Activated naive CD8-positive, alpha-beta T cell treated with anti-CD3 and anti-CD28 coated beads, Interleukin-2, amount 50 U/mL, for 24 hours (primary cell): ENCODE results near the gene AFF4.
"Not testable (repeated sequence)": the region's sequence is repeated elsewhere in the genome, so short reads cannot be mapped to it uniquely, and the experiment has no call there.

Experiments used
- ATAC-seq: fragments of 150-1000 bp; cut with Tn5 transposase; one replicate; pipeline ENCODE4 v1.10.0; 2021
- DNase-seq: peaks from one replicate; pipeline ENCODE4 v3.0.0; 2021
- H3K27ac Mint-ChIP-seq: one replicate; pipeline ENCODE4 v1.8.0; 2021; ENCODE audit warnings: mild to moderate bottlenecking, mixed read lengths
- H3K27me3 Mint-ChIP-seq: one replicate; pipeline ENCODE4 v1.8.0; 2021; ENCODE audit warnings: mixed read lengths
- H3K36me3 Mint-ChIP-seq: one replicate; pipeline ENCODE4 v1.8.0; 2021; ENCODE audit warnings: low read depth, mixed read lengths
- H3K4me1 Mint-ChIP-seq: one replicate; pipeline ENCODE4 v1.8.0; 2021; ENCODE audit warnings: mixed read lengths
- H3K4me3 Mint-ChIP-seq: one replicate; pipeline ENCODE4 v1.8.0; 2021; ENCODE audit warnings: mild to moderate bottlenecking, moderate library complexity, mixed read lengths
- H3K9me3 Mint-ChIP-seq: one replicate; pipeline ENCODE4 v1.8.0; 2021; ENCODE audit warnings: mixed read lengths

AFF4 gene

GRCh38 chr5:132866342-132867045 is 96.9 kb downstream of the AFF4 start, which contains the start of the genes GDF9 and UQCRQ:
Gene GDF9 (minus strand): TSS chr5:132866469. CDS start chr5:132864533, 1,936 bp downstream.
Gene UQCRQ (plus strand): TSS chr5:132866642. CDS start chr5:132866882, 240 bp downstream.
- peaks cover 29% of the 10 kb centered on the region for H3K4me1 Mint-ChIP-seq
- peak; percentile 99 for ATAC-seq
- H3K27ac Mint-ChIP-seq, result peak within 1 kb of the TSS; percentile 98
- no peaks in the 10 kb centered on the region for H3K9me3 Mint-ChIP-seq
- peaks cover 37% of the 10 kb centered on the region for H3K36me3 Mint-ChIP-seq
- DNase-seq, result peak; percentile 89
- H3K27me3 Mint-ChIP-seq, result no peaks in the 10 kb centered on the region
- H3K4me3 Mint-ChIP-seq, result peak within 1 kb of the TSS; percentile 94

GRCh38 chr5:132865668-132866341 is 97.6 kb downstream of the AFF4 start:
- peaks cover 35% of the 10 kb centered on the region for H3K36me3 Mint-ChIP-seq
- H3K27me3 Mint-ChIP-seq, result no peaks in the 10 kb centered on the region
- no peak for DNase-seq
- H3K9me3 Mint-ChIP-seq, result no peaks in the 10 kb centered on the region
- peak overlapping the region; percentile 98 for H3K27ac Mint-ChIP-seq
- peak overlapping the region; percentile 94 for H3K4me3 Mint-ChIP-seq
- peak; percentile 33 for ATAC-seq
- H3K4me1 Mint-ChIP-seq, result peaks cover 29% of the 10 kb centered on the region

GRCh38 chr5:132860742-132861141 is 102.7 kb downstream of the AFF4 start:
- Mint-ChIP-seq H3K4me3 (no peak overlapping the region), H3K36me3 (no peaks in the 10 kb centered on the region), H3K9me3 (no peaks in the 10 kb centered on the region), H3K27me3 (peaks cover 8% of the 10 kb centered on the region), H3K27ac (no peak overlapping the region), H3K4me1 (peaks cover 5% of the 10 kb centered on the region)
- DNase-seq (no peak), ATAC-seq (no peak)

- Mint-ChIP-seq H3K9me3 (no peaks in the 10 kb centered on the region), H3K27me3 (peaks cover 10% of the 10 kb centered on the region), H3K4me1 (no peaks in the 10 kb centered on the region), H3K27ac (no peak overlapping the region), H3K4me3 (no peak overlapping the region), H3K36me3 (no peaks in the 10 kb centered on the region)
- ATAC-seq (no peak), DNase-seq (no peak)
These were observed 103.5 kb downstream of the AFF4 start for GRCh38 chr5:132859889-132860437.

- peaks cover 12% of the 10 kb centered on the region for H3K27me3 Mint-ChIP-seq
- H3K9me3 Mint-ChIP-seq, result no peaks in the 10 kb centered on the region
- ATAC-seq, result no peak
- H3K27ac Mint-ChIP-seq, result no peak overlapping the region
- DNase-seq, result no peak
- H3K4me1 Mint-ChIP-seq, result no peaks in the 10 kb centered on the region
- no peaks in the 10 kb centered on the region for H3K36me3 Mint-ChIP-seq
- no peak overlapping the region for H3K4me3 Mint-ChIP-seq
These were observed 107.4 kb downstream of the AFF4 start for GRCh38 chr5:132856011-132856410.

GRCh38 chr5:132854992-132855391 is 108.4 kb downstream of the AFF4 start:
- not testable (repeated sequence) for H3K27ac Mint-ChIP-seq, ATAC-seq, H3K9me3 Mint-ChIP-seq, H3K36me3 Mint-ChIP-seq, H3K4me3 Mint-ChIP-seq, H3K4me1 Mint-ChIP-seq, DNase-seq
- peaks cover 12% of the 10 kb centered on the region for H3K27me3 Mint-ChIP-seq

- H3K4me3 Mint-ChIP-seq, result no peak overlapping the region
- peaks cover 12% of the 10 kb centered on the region for H3K27me3 Mint-ChIP-seq
- no peaks in the 10 kb centered on the region for H3K4me1 Mint-ChIP-seq
- no peaks in the 10 kb centered on the region for H3K9me3 Mint-ChIP-seq
- no peaks in the 10 kb centered on the region for H3K36me3 Mint-ChIP-seq
- DNase-seq (no peak), ATAC-seq (no peak)
- no peak overlapping the region for H3K27ac Mint-ChIP-seq
These were observed 109.1 kb downstream of the AFF4 start for GRCh38 chr5:132854301-132854700.

- no peaks in the 10 kb centered on the region for H3K9me3 Mint-ChIP-seq
- H3K4me3 Mint-ChIP-seq, result no peak overlapping the region
- H3K4me1 Mint-ChIP-seq, result no peaks in the 10 kb centered on the region
These were observed 109.6 kb downstream of the AFF4 start for GRCh38 chr5:132853790-132854189.

GRCh38 chr5:132853323-132853722 is 110.1 kb downstream of the AFF4 start:
- DNase-seq (no peak), ATAC-seq (no peak)
- Mint-ChIP-seq H3K36me3 (no peaks in the 10 kb centered on the region), H3K27ac (no peak overlapping the region), H3K27me3 (peaks cover 10% of the 10 kb centered on the region), H3K9me3 (no peaks in the 10 kb centered on the region), H3K4me3 (no peak overlapping the region), H3K4me1 (no peaks in the 10 kb centered on the region)

More at GRCh38 chr5:132853790-132854189, 109.6 kb downstream of the AFF4 start:
- Mint-ChIP-seq H3K27ac (no peak overlapping the region), H3K27me3 (peaks cover 11% of the 10 kb centered on the region), H3K36me3 (no peaks in the 10 kb centered on the region)
- DNase-seq (no peak), ATAC-seq (no peak)

- Mint-ChIP-seq H3K4me1 (no peaks in the 10 kb centered on the region), H3K27ac (no peak overlapping the region), H3K9me3 (no peaks in the 10 kb centered on the region), H3K27me3 (peaks cover 2% of the 10 kb centered on the region), H3K36me3 (no peaks in the 10 kb centered on the region), H3K4me3 (no peak overlapping the region)
- ATAC-seq (no peak), DNase-seq (no peak)
These were observed 113.4 kb downstream of the AFF4 start for GRCh38 chr5:132850066-132850465.

GRCh38 chr5:132849347-132849746 is 114.1 kb downstream of the AFF4 start:
- Mint-ChIP-seq H3K27me3 (peaks cover 2% of the 10 kb centered on the region), H3K36me3 (no peaks in the 10 kb centered on the region), H3K9me3 (no peaks in the 10 kb centered on the region), H3K27ac (no peak overlapping the region), H3K4me1 (no peaks in the 10 kb centered on the region), H3K4me3 (no peak overlapping the region)
- DNase-seq (no peak), ATAC-seq (no peak)

- DNase-seq (no peak), ATAC-seq (no peak)
- H3K36me3 Mint-ChIP-seq, result no peaks in the 10 kb centered on the region
- no peak overlapping the region for H3K27ac Mint-ChIP-seq
- H3K27me3 Mint-ChIP-seq, result peaks cover 2% of the 10 kb centered on the region
- H3K4me1 Mint-ChIP-seq, result no peaks in the 10 kb centered on the region
- H3K4me3 Mint-ChIP-seq, result no peak overlapping the region
- no peaks in the 10 kb centered on the region for H3K9me3 Mint-ChIP-seq
These were observed 115.2 kb downstream of the AFF4 start for GRCh38 chr5:132848270-132848669.

- Mint-ChIP-seq H3K27ac (no peak overlapping the region), H3K9me3 (no peaks in the 10 kb centered on the region), H3K36me3 (no peaks in the 10 kb centered on the region), H3K4me1 (no peaks in the 10 kb centered on the region), H3K4me3 (no peak overlapping the region), H3K27me3 (no peaks in the 10 kb centered on the region)
- ATAC-seq, result no peak
- no peak for DNase-seq
These were observed 122.1 kb downstream of the AFF4 start for GRCh38 chr5:132841305-132841704.

- DNase-seq (no peak), ATAC-seq (no peak)
- Mint-ChIP-seq H3K4me1 (no peaks in the 10 kb centered on the region), H3K4me3 (no peak overlapping the region), H3K27me3 (no peaks in the 10 kb centered on the region), H3K9me3 (no peaks in the 10 kb centered on the region), H3K27ac (no peak overlapping the region), H3K36me3 (no peaks in the 10 kb centered on the region)
These were observed 122.5 kb downstream of the AFF4 start for GRCh38 chr5:132840896-132841295.

GRCh38 chr5:132840313-132840712 is 123.1 kb downstream of the AFF4 start:
- H3K4me1 Mint-ChIP-seq, result no peaks in the 10 kb centered on the region
- ATAC-seq, result no peak
- H3K4me3 Mint-ChIP-seq, result no peak overlapping the region
- H3K36me3 Mint-ChIP-seq, result no peaks in the 10 kb centered on the region
- DNase-seq, result no peak
- H3K27ac Mint-ChIP-seq, result no peak overlapping the region
- H3K9me3 Mint-ChIP-seq, result no peaks in the 10 kb centered on the region
- no peaks in the 10 kb centered on the region for H3K27me3 Mint-ChIP-seq
